ENCODE data around the gene ISM1. TPM values are rescaled to one million over a fixed set of nuclear protein-coding genes. Genes with fewer than 3 reads are reported as not detected.

ISM1 gene
- total and polyA plus RNA-seq, 7 experiments from 2014 or later, result 1.6 to 3.2 (median 2.4) TPM

DNA sequence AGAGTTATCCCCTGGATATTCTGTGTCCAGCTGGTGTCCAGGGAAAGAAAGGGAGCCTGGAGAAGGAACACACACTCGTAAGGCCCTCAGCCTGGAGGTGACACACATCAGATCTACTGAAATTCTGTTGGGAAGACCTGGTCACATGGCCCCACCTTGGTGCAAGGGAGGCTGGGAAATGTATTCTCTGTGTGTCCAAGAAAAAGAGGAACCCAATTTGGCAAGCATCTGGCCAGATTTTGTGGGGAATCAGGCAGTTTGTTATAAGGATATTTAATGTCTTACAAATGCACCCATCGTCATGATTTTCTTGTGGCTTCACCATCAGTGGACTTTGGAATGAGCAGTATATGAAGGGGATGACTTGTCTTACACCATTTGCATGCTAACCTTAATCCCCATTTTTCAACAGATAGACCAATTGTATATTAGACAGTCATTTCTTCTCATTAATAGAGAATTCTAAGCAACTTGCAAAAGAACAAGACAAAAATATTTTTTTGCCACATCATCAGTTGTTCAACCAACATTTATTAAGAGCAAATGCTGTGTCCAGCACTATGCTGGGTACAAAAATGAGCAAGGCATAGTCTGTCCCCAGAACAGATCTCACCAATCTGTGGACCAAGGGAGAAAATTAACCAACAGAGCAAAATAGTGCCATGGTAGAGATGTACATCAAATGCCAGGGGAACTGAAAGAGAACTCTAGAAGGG is 59.7 kb downstream of the ISM1 start:
- no peaks in the 10 kb centered on the region for H3K4me1 ChIP-seq (ENCODE audit: control insufficient read depth in 2 of 2, insufficient read depth in 2 of 2, low read length in 2 of 2)
- no peaks in the 10 kb centered on the region for H3K27me3 ChIP-seq (ENCODE audit: control insufficient read depth in 2 of 2, insufficient read depth in 2 of 2, low read length in 2 of 2)
- H3K36me3 Mint-ChIP-seq, result peaks cover 0 to 9% (median 0%) of the 10 kb centered on the region in 5 donors
- no peaks in the 10 kb centered on the region for H3K4me1 Mint-ChIP-seq
- CTCF ChIA-PET, result no interaction called here
- H3K27ac Mint-ChIP-seq, result no peak overlapping the region
- peaks cover 0 to 2% (median 0%) of the 10 kb centered on the region in 11 donors for H3K9me3 Mint-ChIP-seq
- no peak overlapping the region for H3K27ac ChIP-seq (ENCODE audit: low read depth, low read length)
- H3K4me3 ChIP-seq (ENCODE audit: low read length), result no peak overlapping the region
- ATAC-seq (no peak), DNase-seq (no peak)
- POLR2A ChIA-PET, result no interaction called here
- H3K9me3 ChIP-seq (ENCODE audit: control insufficient read depth in 2 of 3, low read length in 3 of 3), result no peaks in the 10 kb centered on the region
- intact Hi-C loops (cut with micrococcal nuclease), result no loop called here
- H3K4me3 Mint-ChIP-seq, result no peak overlapping the region
- H3K36me3 ChIP-seq (ENCODE audit: control insufficient read depth in 2 of 3, insufficient read depth in 3 of 3, low read length in 3 of 3), result no peaks in the 10 kb centered on the region
- H3K27me3 Mint-ChIP-seq, result no peaks in the 10 kb centered on the region

DNA sequence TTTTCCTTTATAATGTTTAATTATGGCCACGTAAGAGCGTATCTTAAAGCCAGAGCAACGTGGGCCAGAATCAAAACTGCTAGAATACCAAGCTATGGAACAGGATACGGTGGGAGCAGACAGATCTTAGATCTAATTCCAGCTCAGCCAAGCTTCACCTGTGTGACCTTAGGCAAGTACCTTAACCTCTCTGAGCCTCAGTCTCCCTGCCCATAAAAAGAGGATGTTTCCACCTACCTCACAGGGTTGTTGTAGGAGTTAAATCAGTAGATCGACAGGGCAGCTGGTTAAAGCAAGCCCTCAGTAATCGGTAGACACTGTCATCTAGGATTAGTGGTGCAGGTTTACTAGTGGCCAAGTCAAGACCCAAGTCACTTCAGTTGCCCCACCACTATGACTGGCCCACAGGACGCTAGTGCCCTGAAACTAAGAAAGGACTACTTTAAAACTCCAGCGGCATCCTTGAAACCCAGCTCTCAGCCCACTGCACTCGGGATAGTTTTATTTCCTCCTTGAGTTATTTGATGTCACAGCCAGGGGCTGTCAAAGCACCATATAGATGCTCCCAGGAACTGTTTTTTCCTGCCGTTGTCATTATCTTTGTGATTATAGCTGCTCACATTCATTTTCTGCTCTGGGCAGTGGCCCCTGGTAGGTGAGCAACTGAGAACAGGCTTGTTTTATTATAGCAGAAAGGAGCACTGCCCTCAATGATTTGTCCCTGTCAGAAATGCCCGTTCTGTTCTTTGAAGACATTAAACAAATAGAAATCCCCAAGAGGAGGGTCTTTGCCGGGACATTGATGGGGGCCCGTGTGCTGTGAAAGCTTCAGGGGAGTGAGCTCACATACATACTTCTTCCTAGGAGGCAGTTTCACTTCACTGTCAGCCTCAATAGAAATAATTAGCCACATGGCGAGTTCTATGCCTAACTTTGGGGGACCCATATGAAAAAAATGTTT is 63.1 kb downstream of the ISM1 start:
- Mint-ChIP-seq H3K27ac (no peak overlapping the region), H3K36me3 (peaks cover 0 to 9% (median 1%) of the 10 kb centered on the region in 5 donors), H3K4me1 (no peaks in the 10 kb centered on the region), H3K4me3 (no peak overlapping the region), H3K9me3 (no peaks in the 10 kb centered on the region), H3K27me3 (no peaks in the 10 kb centered on the region)
- Histone ChIP-seq H3K4me1 (ENCODE audit: control insufficient read depth in 2 of 2, insufficient read depth in 2 of 2, low read length in 2 of 2) (no peaks in the 10 kb centered on the region), H3K36me3 (ENCODE audit: control insufficient read depth in 2 of 3, insufficient read depth in 3 of 3, low read length in 3 of 3) (no peaks in the 10 kb centered on the region), H3K27ac (ENCODE audit: low read depth, low read length) (no peak overlapping the region), H3K4me3 (ENCODE audit: low read length) (no peak overlapping the region), H3K9me3 (ENCODE audit: control insufficient read depth in 2 of 3, low read length in 3 of 3) (no peaks in the 10 kb centered on the region), H3K27me3 (ENCODE audit: control insufficient read depth in 2 of 2, insufficient read depth in 2 of 2, low read length in 2 of 2) (no peaks in the 10 kb centered on the region)
- POLR2A ChIA-PET, result interaction anchor here (0.9 kb wide), 1 partner anchor 66 kb away, joined by 3 read pairs; no protein-coding TSS in a partner anchor
- intact Hi-C loops (cut with micrococcal nuclease), result no loop called here
- ATAC-seq (no peak), DNase-seq (no peak)
- CTCF ChIA-PET, result no interaction called here

DNA sequence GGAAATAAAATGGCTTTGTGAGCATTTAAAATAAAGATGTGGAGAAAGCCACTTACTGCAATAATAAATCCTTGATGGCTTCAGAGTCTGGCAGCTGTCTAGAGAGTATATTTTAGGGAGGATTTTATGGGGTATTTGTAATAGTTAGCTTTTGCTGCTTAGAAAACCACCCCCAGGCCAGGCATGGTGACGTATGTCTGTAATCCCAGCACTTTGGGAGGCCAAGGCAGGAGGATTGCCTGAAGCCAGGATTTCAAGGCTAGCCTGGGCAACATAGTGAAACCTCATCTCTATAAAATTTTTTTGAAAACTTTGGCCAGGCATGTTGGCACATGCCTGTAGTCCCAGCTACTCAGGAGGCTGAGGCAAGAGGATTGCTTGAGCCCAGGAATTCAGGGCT is 63.8 kb downstream of the ISM1 start:
- H3K4me3 Mint-ChIP-seq, result no peak overlapping the region
- H3K4me1 Mint-ChIP-seq, result no peaks in the 10 kb centered on the region
- Histone ChIP-seq H3K27ac (ENCODE audit: low read depth, low read length) (no peak overlapping the region), H3K9me3 (ENCODE audit: control insufficient read depth in 2 of 3, low read length in 3 of 3) (no peaks in the 10 kb centered on the region), H3K4me1 (ENCODE audit: control insufficient read depth in 2 of 2, insufficient read depth in 2 of 2, low read length in 2 of 2) (no peaks in the 10 kb centered on the region), H3K4me3 (ENCODE audit: low read length) (no peak overlapping the region), H3K27me3 (ENCODE audit: control insufficient read depth in 2 of 2, insufficient read depth in 2 of 2, low read length in 2 of 2) (no peaks in the 10 kb centered on the region), H3K36me3 (ENCODE audit: control insufficient read depth in 2 of 3, insufficient read depth in 3 of 3, low read length in 3 of 3) (peaks cover 0 to 6% (median 0%) of the 10 kb centered on the region in 3 experiments)
- ChIA-PET POLR2A (no interaction called here), CTCF (no interaction called here)
- H3K9me3 Mint-ChIP-seq, result no peaks in the 10 kb centered on the region
- H3K27me3 Mint-ChIP-seq, result no peaks in the 10 kb centered on the region
- no peak overlapping the region for H3K27ac Mint-ChIP-seq
- ATAC-seq, result no peak
- H3K36me3 Mint-ChIP-seq, result peaks cover 0 to 13% (median 0%) of the 10 kb centered on the region in 5 donors
- intact Hi-C loops (cut with micrococcal nuclease), result no loop called here
- DNase-seq, result no peak

DNA sequence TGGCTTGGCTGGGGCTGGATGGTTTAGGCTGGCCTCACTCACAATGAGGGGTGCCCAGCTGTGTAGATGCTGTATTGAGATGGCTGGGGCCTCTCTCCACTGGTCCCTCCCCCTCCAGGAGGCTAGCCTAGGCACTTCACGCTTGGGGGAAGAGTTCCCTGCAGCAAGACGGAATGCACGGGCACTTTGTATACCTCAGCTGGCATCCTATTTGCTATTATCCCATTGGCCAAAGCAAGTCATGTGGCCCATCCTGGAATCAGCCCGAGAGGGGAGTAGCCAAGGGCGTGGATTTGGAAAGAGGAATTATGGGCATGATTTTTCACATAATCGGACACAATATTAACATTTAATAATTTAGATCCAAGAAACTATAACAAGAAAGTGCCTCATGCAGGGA is 64.3 kb downstream of the ISM1 start:
- POLR2A ChIA-PET, result no interaction called here
- Mint-ChIP-seq H3K27me3 (no peaks in the 10 kb centered on the region), H3K4me1 (no peaks in the 10 kb centered on the region)

DNA sequence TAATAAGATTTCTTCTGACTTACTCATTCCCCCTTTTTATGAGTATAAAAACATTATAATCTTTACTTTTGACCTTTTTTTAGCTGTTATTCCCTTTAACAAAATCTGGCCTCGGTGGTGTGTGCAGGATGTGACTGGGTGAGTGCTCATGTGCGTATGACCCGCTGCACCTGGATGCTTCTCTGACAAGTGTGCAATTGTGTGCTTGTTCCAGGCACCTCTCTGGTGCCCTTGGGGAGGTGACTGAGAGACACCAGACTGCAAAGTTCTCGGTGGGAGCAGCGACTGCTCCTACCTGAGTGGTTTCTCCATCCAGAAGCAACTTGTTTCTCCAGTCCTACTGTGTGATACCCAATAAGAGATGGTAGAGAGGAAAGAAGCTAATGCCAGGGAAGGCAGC is 65.0 kb downstream of the ISM1 start:
- ChIA-PET CTCF (no interaction called here), POLR2A (no interaction called here)
- Mint-ChIP-seq H3K4me1 (no peaks in the 10 kb centered on the region), H3K9me3 (no peaks in the 10 kb centered on the region), H3K27ac (no peak overlapping the region), H3K27me3 (no peaks in the 10 kb centered on the region), H3K4me3 (no peak overlapping the region), H3K36me3 (peaks cover 0 to 13% (median 0%) of the 10 kb centered on the region in 5 donors)
- Histone ChIP-seq H3K36me3 (ENCODE audit: control insufficient read depth in 2 of 3, insufficient read depth in 3 of 3, low read length in 3 of 3) (peaks cover 0 to 7% (median 0%) of the 10 kb centered on the region in 3 experiments), H3K4me3 (ENCODE audit: low read length) (no peak overlapping the region), H3K9me3 (ENCODE audit: control insufficient read depth in 2 of 3, low read length in 3 of 3) (no peaks in the 10 kb centered on the region), H3K27ac (ENCODE audit: low read depth, low read length) (no peak overlapping the region), H3K27me3 (ENCODE audit: control insufficient read depth in 2 of 2, insufficient read depth in 2 of 2, low read length in 2 of 2) (no peaks in the 10 kb centered on the region), H3K4me1 (ENCODE audit: control insufficient read depth in 2 of 2, insufficient read depth in 2 of 2, low read length in 2 of 2) (no peaks in the 10 kb centered on the region)
- intact Hi-C loops (cut with micrococcal nuclease), result no loop called here
- ATAC-seq, result no peak
- no peak for DNase-seq

More for the DNA sequence above, 64.3 kb downstream of the ISM1 start:
- Histone ChIP-seq H3K4me1 (ENCODE audit: control insufficient read depth in 2 of 2, insufficient read depth in 2 of 2, low read length in 2 of 2) (no peaks in the 10 kb centered on the region), H3K9me3 (ENCODE audit: control insufficient read depth in 2 of 3, low read length in 3 of 3) (no peaks in the 10 kb centered on the region), H3K27ac (ENCODE audit: low read depth, low read length) (no peak overlapping the region), H3K27me3 (ENCODE audit: control insufficient read depth in 2 of 2, insufficient read depth in 2 of 2, low read length in 2 of 2) (no peaks in the 10 kb centered on the region), H3K36me3 (ENCODE audit: control insufficient read depth in 2 of 3, insufficient read depth in 3 of 3, low read length in 3 of 3) (peaks cover 0 to 7% (median 0%) of the 10 kb centered on the region in 3 experiments), H3K4me3 (ENCODE audit: low read length) (no peak overlapping the region)
- intact Hi-C loops (cut with micrococcal nuclease), result no loop called here
- H3K27ac Mint-ChIP-seq, result no peak overlapping the region
- no peak for ATAC-seq
- no peak overlapping the region for H3K4me3 Mint-ChIP-seq
- H3K9me3 Mint-ChIP-seq, result no peaks in the 10 kb centered on the region
- peaks cover 0 to 13% (median 0%) of the 10 kb centered on the region in 5 donors for H3K36me3 Mint-ChIP-seq
- DNase-seq, result no peak
- CTCF ChIA-PET, result no interaction called here

DNA sequence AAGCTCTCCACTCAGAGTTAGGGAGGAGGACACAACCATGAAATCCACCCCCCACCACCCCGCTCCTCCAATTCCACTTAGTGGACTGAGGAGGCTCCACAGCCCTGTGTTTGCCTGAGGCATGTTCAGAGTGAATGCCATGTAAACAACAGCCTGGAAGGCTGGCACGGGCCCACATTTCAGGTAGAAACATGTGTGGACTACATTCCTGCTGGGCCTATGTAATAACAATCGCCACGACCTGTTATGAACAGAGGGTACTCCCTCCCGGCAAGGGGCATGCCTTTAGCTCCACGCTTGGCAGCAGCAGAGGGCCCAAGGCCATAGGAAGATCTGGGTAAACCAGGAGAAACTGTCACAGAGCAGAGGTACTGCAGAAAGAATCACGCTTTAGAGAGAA is 65.5 kb downstream of the ISM1 start:
- ATAC-seq (no peak), DNase-seq (no peak)
- Mint-ChIP-seq H3K4me3 (no peak overlapping the region), H3K36me3 (peaks cover 0 to 13% (median 0%) of the 10 kb centered on the region in 5 donors), H3K9me3 (no peaks in the 10 kb centered on the region), H3K27me3 (no peaks in the 10 kb centered on the region), H3K27ac (no peak overlapping the region), H3K4me1 (no peaks in the 10 kb centered on the region)
- CTCF ChIA-PET, result no interaction called here
- POLR2A ChIA-PET, result no interaction called here
- intact Hi-C loops (cut with micrococcal nuclease), result no loop called here
- peaks cover 0 to 7% (median 0%) of the 10 kb centered on the region in 3 experiments for H3K36me3 ChIP-seq (ENCODE audit: control insufficient read depth in 2 of 3, insufficient read depth in 3 of 3, low read length in 3 of 3)
- H3K27ac ChIP-seq (ENCODE audit: low read depth, low read length), result no peak overlapping the region
- no peaks in the 10 kb centered on the region for H3K27me3 ChIP-seq (ENCODE audit: control insufficient read depth in 2 of 2, insufficient read depth in 2 of 2, low read length in 2 of 2)
- H3K4me3 ChIP-seq (ENCODE audit: low read length), result no peak overlapping the region
- H3K4me1 ChIP-seq (ENCODE audit: control insufficient read depth in 2 of 2, insufficient read depth in 2 of 2, low read length in 2 of 2), result no peaks in the 10 kb centered on the region
- H3K9me3 ChIP-seq (ENCODE audit: control insufficient read depth in 2 of 3, low read length in 3 of 3), result no peaks in the 10 kb centered on the region

Data from naive thymus-derived CD4-positive, alpha-beta T cell (primary cell).